ENCODE data around the gene IDUA. TPM values are rescaled to one million over a fixed set of nuclear protein-coding genes. Genes with fewer than 3 reads are reported as not detected.

The IDUA gene
- 10 to 100 TPM in 2 of 4 donors, 1 to 10 TPM in 2; 6.7 to 25.8 (median 13.3) TPM for total RNA-seq

GRCh38 chr4:986879-987623 is at the start of gene IDUA:
Gene IDUA, plus strand, starts transcription at chr4:987044. Its CDS starts 41 bp downstream, at chr4:987085.
- TF ChIP-seq, protein P1, sequence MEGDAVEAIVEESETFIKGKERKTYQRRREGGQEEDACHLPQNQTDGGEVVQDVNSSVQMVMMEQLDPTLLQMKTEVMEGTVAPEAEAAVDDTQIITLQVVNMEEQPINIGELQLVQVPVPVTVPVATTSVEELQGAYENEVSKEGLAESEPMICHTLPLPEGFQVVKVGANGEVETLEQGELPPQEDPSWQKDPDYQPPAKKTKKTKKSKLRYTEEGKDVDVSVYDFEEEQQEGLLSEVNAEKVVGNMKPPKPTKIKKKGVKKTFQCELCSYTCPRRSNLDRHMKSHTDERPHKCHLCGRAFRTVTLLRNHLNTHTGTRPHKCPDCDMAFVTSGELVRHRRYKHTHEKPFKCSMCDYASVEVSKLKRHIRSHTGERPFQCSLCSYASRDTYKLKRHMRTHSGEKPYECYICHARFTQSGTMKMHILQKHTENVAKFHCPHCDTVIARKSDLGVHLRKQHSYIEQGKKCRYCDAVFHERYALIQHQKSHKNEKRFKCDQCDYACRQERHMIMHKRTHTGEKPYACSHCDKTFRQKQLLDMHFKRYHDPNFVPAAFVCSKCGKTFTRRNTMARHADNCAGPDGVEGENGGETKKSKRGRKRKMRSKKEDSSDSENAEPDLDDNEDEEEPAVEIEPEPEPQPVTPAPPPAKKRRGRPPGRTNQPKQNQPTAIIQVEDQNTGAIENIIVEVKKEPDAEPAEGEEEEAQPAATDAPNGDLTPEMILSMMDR (IDR thresholded peaks at IDR 0.05; ENCODE audit: low read depth), result no peak

GRCh38 chr4:945274-946102 is 41.4 kb upstream of the IDUA start:
- TF ChIP-seq, protein P1 (IDR thresholded peaks at IDR 0.05; ENCODE audit: low read depth), result no peak

- TF ChIP-seq, protein P1 (IDR thresholded peaks at IDR 0.05; ENCODE audit: low read depth), result no peak
Measured at GRCh38 chr4:946103-946450, 40.8 kb upstream of the IDUA start.

DNA sequence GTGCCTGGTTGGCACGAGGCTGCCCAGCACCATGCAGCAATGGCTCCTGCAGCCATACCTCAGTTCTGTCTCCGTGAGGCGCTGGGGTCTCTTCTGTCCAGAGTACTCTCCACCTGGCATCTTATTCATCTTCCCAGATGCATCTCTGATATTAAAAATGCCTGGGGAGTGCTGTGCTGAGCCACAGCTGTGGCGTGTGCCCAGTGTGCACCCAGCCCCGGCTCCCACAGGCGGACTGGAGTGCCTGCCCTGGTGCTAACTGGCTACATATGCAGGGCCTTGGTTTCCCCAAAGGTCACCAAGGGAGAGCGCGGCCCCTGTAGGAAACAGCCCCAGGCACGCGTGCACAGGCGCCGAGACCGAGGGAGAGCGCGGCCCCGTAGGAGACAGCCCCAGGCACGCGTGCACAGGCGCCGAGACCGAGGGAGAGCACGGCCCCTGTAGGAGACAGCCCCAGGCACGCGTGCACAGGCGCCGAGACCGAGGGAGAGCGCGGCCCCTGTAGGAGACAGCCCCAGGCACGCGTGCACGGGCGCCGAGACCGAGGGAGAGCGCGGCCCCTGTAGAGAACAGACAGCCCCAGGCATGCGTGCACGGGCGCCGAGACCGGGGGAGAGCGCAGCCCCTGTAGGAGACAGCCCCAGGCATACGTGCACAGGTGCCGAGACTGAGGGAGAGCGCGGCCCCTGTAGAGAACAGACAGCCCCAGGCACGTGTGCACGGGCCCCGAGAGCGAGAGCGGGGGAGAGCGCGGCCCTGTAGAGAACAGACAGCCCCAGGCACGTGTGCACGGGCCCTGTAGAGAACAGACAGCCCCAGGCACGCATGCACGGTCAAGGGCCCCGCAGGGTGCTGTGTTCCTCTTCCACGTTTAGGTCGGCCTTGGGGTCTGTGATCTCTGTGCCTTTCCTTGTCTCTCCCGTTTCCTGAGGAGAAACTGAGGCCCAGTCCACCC is 40.0 kb upstream of the IDUA start:
- TF ChIP-seq, protein P1 (IDR thresholded peaks at IDR 0.05; ENCODE audit: low read depth), result no peak

GRCh38 chr4:947491-947971 is 39.3 kb upstream of the IDUA start:
- TF ChIP-seq, protein P1 (IDR thresholded peaks at IDR 0.05; ENCODE audit: low read depth), result no peak

- TF ChIP-seq, protein P1 (IDR thresholded peaks at IDR 0.05; ENCODE audit: low read depth), result no peak
Measured at GRCh38 chr4:948101-948935, 38.5 kb upstream of the IDUA start.

All from subcutaneous adipose tissue (tissue), 4 donors.